GM21529 (cell line): ENCODE results near the gene NEK1.

Experiments used
- ATAC-seq: cut with Tn5 transposase; IDR thresholded peaks from one replicate; pipeline ENCODE4 v1.9.1; 2021; ENCODE audit not compliant: unreplicated experiment

The NEK1 gene

GRCh38 chr4:169611991-169612870 lies at the start of gene NEK1:
TSS of gene NEK1 (minus strand) at chr4:169612583. CDS start at chr4:169602630, 9,953 bp downstream.
- ATAC-seq = peak; percentile 92

GRCh38 chr4:169661761-169662160 lies 49.4 kb upstream of the NEK1 start:
- ATAC-seq = no peak

GRCh38 chr4:169660929-169661328 lies 48.5 kb upstream of the NEK1 start:
- ATAC-seq = no peak

- ATAC-seq = peak; percentile 98
Observed at GRCh38 chr4:169659716-169660670, 47.6 kb upstream of the NEK1 start.

GRCh38 chr4:169658975-169659715 lies 46.8 kb upstream of the NEK1 start:
- ATAC-seq = no peak

GRCh38 chr4:169658196-169658595 lies 45.8 kb upstream of the NEK1 start:
- ATAC-seq = no peak

GRCh38 chr4:169657470-169658107 lies 45.2 kb upstream of the NEK1 start:
- ATAC-seq = no peak

- no peak for ATAC-seq
Observed at GRCh38 chr4:169655401-169655800, 43.0 kb upstream of the NEK1 start.

- no peak for ATAC-seq
Observed at GRCh38 chr4:169652535-169652934, 40.2 kb upstream of the NEK1 start.

GRCh38 chr4:169650227-169650936 lies 38.0 kb upstream of the NEK1 start:
- ATAC-seq = no peak

- no peak for ATAC-seq
Observed at GRCh38 chr4:169649545-169650226, 37.3 kb upstream of the NEK1 start.

GRCh38 chr4:169645627-169646026 lies 33.2 kb upstream of the NEK1 start:
- ATAC-seq = no peak

- no peak for ATAC-seq
Observed at GRCh38 chr4:169644802-169645201, 32.4 kb upstream of the NEK1 start.

- ATAC-seq = no peak
Observed at GRCh38 chr4:169640261-169640870, 28.0 kb upstream of the NEK1 start.

- ATAC-seq = no peak
Observed at GRCh38 chr4:169634975-169635374, 22.6 kb upstream of the NEK1 start.

GRCh38 chr4:169632896-169633295 lies 20.5 kb upstream of the NEK1 start:
- ATAC-seq = no peak

GRCh38 chr4:169630069-169630468 lies 17.7 kb upstream of the NEK1 start:
- no peak for ATAC-seq

GRCh38 chr4:169628579-169628978 lies 16.2 kb upstream of the NEK1 start:
- ATAC-seq = no peak

- peak; percentile 53 for ATAC-seq
Observed at GRCh38 chr4:169627307-169627706, 14.9 kb upstream of the NEK1 start.
